Neuronal stem cell (in vitro differentiated cells): ENCODE data around the gene POLH.

ENCODE experiments used
- DNase-seq: peaks from one replicate; pipeline ENCODE4 v3.0.0-alpha.2; 2013; ENCODE audit warnings: low spot score
- H2AFZ ChIP-seq: one replicate; pipeline ENCODE4 v1.6.1; 2013; ENCODE audit warnings: mild to moderate bottlenecking, low read length, inconsistent platforms
- H2AK5ac ChIP-seq: 2 replicates; pipeline ENCODE4 v1.6.1; 2013; ENCODE audit warnings: low read depth, mild to moderate bottlenecking, inconsistent platforms, low read length, moderate library complexity, mixed read lengths
- H2BK120ac ChIP-seq: 2 replicates; pipeline ENCODE4 v1.6.1; 2013; ENCODE audit warnings: low read depth, mild to moderate bottlenecking, inconsistent platforms, low read length, moderate library complexity, mixed read lengths
- H2BK12ac ChIP-seq: one replicate; pipeline ENCODE4 v1.6.1; 2013; ENCODE audit warnings: low read length, inconsistent platforms
- H2BK15ac ChIP-seq: 2 replicates; pipeline ENCODE4 v1.6.1; 2013; ENCODE audit warnings: mild to moderate bottlenecking, low read length, inconsistent platforms, mixed read lengths
- H2BK5ac ChIP-seq: one replicate; pipeline ENCODE4 v1.6.1; 2013; ENCODE audit warnings: inconsistent platforms, mild to moderate bottlenecking, low read length, moderate library complexity
- H3K14ac ChIP-seq: one replicate; pipeline ENCODE4 v1.6.1; 2013; ENCODE audit warnings: low read length, inconsistent platforms
- H3K18ac ChIP-seq: 2 replicates; pipeline ENCODE4 v1.6.1; 2013; ENCODE audit warnings: low read length, inconsistent platforms
- H3K23ac ChIP-seq: 2 replicates; pipeline ENCODE4 v1.6.1; 2013; ENCODE audit warnings: low read depth, mild to moderate bottlenecking, mixed read lengths, low read length, inconsistent platforms; ENCODE audit not compliant: poor library complexity
- H3K27ac ChIP-seq: replicated peaks from 3 replicates; pipeline ENCODE4 v1.5.1; 2013; ENCODE audit warnings: low read length, inconsistent platforms
- H3K27me3 ChIP-seq, 3 experiments: 2 replicates each; pipeline ENCODE4 v1.6.1; 2013; ENCODE audit warnings: low read length in 3 of 3, mild to moderate bottlenecking in 2 of 3, inconsistent platforms in 1 of 3, low read depth in 1 of 3, mixed read lengths in 1 of 3, moderate library complexity in 1 of 3; ENCODE audit not compliant: control insufficient read depth in 3 of 3, insufficient read depth in 3 of 3
- H3K36me3 ChIP-seq, 2 donors: replicated peaks in 1 of 2; 2 replicates each; pipeline ENCODE4 v1.6.1; 2013; ENCODE audit warnings: low read length in 2 of 2; ENCODE audit not compliant: control insufficient read depth in 2 of 2, insufficient read depth in 2 of 2
- H3K4ac ChIP-seq: 2 replicates; pipeline ENCODE4 v1.6.1; 2013; ENCODE audit warnings: inconsistent platforms, mild to moderate bottlenecking, low read length, moderate library complexity
- H3K4me1 ChIP-seq, 2 donors: 1 replicate in 1 of 2; 2 replicates in 1 of 2; pipeline ENCODE4 v1.6.1; 2013; ENCODE audit warnings: low read length in 2 of 2, low read depth in 1 of 2; ENCODE audit not compliant: control insufficient read depth in 2 of 2, insufficient read depth in 1 of 2
- H3K4me2 ChIP-seq: one replicate; pipeline ENCODE4 v1.6.1; 2013; ENCODE audit warnings: mild to moderate bottlenecking, low read length, inconsistent platforms; ENCODE audit not compliant: insufficient read depth, poor library complexity, severe bottlenecking
- H3K4me3 ChIP-seq, 2 donors: 2 replicates each; pipeline ENCODE4 v1.5.1; 2013; ENCODE audit warnings: low read length in 2 of 2, mild to moderate bottlenecking in 2 of 2, inconsistent platforms in 1 of 2, moderate library complexity in 1 of 2
- H3K79me1 ChIP-seq: one replicate; pipeline ENCODE4 v1.6.1; 2013; ENCODE audit warnings: low read depth, mild to moderate bottlenecking, inconsistent platforms, low read length, moderate library complexity
- H3K9ac ChIP-seq: one replicate; pipeline ENCODE4 v1.6.1; 2013; ENCODE audit warnings: mild to moderate bottlenecking, low read depth, low read length, inconsistent platforms; ENCODE audit not compliant: poor library complexity
- H3K9me3 ChIP-seq, 2 donors: replicated peaks in 1 of 2; 2 replicates each; pipeline versions ENCODE3 to v1.6.1; 2013; ENCODE audit warnings: low read length in 2 of 2, mild to moderate bottlenecking in 2 of 2, inconsistent platforms in 1 of 2, low read depth in 1 of 2, mixed read lengths in 1 of 2, moderate library complexity in 1 of 2; ENCODE audit not compliant: control insufficient read depth in 2 of 2, insufficient read depth in 1 of 2
- H4K8ac ChIP-seq: one replicate; pipeline ENCODE4 v1.6.1; 2013; ENCODE audit warnings: low read depth, mild to moderate bottlenecking, inconsistent platforms, low read length, moderate library complexity
- H4K91ac ChIP-seq: one replicate; pipeline ENCODE4 v1.6.1; 2013; ENCODE audit warnings: low read length, low read depth, mild to moderate bottlenecking, inconsistent platforms; ENCODE audit not compliant: poor library complexity
- WGBS, 2 donors: extraction: QIAGEN DNeasy Blood & Tissue Kit; methylation state at CpG; one replicate each; pipeline ENCODE4 v1.1.7; 2013; ENCODE audit warnings: missing lambda C conversion rate in 2 of 2, mixed read lengths in 1 of 2; ENCODE audit not compliant: insufficient read length in 2 of 2, insufficient replicate concordance in 1 of 2; ENCODE audit errors: extremely low coverage in 2 of 2; 5-methylcytosine and 5-hydroxymethylcytosine counted together

Gene POLH

DNA sequence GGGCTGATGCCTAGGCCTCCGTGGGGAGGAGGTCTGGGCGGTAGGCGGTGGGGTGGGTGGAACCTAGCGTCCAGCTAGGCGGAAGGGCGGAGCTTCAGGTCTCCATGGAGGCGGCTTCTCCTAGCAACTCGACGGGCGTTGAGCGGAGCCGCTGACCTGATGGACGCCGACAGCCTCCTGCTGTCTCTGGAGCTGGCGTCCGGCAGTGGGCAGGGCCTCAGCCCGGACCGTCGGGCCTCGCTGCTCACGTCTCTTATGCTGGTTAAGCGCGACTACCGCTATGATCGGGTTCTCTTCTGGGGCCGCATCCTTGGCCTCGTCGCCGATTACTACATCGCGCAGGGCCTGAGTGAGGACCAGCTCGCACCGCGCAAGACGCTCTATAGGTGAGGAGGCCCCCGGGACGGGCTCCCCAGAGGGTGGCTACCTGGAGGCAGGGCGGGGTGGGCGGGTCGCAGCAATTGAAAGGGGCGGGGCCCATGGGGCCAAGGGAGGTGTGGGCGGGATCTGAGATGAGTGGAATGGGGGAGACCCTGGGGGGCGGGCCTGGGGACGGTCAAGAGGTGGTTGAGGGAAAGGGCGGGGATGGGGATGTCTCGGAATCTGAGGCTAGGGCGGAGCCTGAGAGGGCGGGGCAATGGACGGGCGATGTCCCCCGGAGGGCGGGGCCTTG is 69.1 kb downstream of the POLH start, which contains the start of gene RSPH9:
Gene RSPH9 (plus strand): TSS at position 97 of the 673 bp plus-strand sequence. CDS start 63 bp downstream, at position 160.
- DNase-seq: peak; percentile 84
- Histone ChIP-seq H4K91ac (no peak within 1 kb of the TSS), H3K4me3 (peak within 1 kb of the TSS in 1 of 2 donors; percentile 88), H3K4me2 (peak within 1 kb of the TSS; percentile 84), H3K27ac (peak within 1 kb of the TSS; percentile 88), H4K8ac (no peak within 1 kb of the TSS), H3K23ac (no peak within 1 kb of the TSS), H2AK5ac (no peak within 1 kb of the TSS), H2BK12ac (no peak within 1 kb of the TSS), H3K4ac (no peak within 1 kb of the TSS), H3K27me3 (no peaks in the 10 kb centered on the region), H2BK120ac (no peak within 1 kb of the TSS), H2BK5ac (no peak within 1 kb of the TSS), H3K36me3 (peaks cover 12 to 26% of the 10 kb centered on the region in 2 donors), H3K4me1 (peaks cover 0 to 6% of the 10 kb centered on the region in 2 donors), H3K9ac (peak within 1 kb of the TSS; percentile 80), H3K18ac (peak within 1 kb of the TSS; percentile 94), H2BK15ac (peak within 1 kb of the TSS; percentile 97), H3K9me3 (no peaks in the 10 kb centered on the region), H3K79me1 (peaks cover under 1% of the 10 kb centered on the region), H3K14ac (no peak within 1 kb of the TSS), H2AFZ (peak within 1 kb of the TSS; percentile 61)
- WGBS, 2 donors: no CpG with 5 or more reads among the region's 52 CpGs

DNA sequence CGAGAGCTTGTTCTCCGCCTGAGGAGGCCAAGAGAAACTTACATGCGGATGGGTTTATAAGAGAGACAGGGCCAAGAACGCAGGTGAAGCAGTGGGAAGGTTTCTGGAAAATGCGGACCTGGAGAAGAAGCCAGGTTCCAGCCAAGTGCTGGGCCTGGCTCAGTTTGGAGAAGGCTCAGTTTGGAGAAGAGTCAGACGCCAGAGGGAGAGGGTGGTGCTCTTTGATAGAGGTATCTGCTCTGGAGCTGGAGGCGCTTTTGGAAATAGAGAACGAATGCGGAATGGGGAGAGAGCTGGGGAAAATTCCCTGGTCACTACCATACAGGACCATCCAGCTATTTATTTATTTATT is 69.6 kb downstream of the POLH start:
- Histone ChIP-seq H3K4me1 (peaks cover 0 to 6% of the 10 kb centered on the region in 2 donors), H2AK5ac (no peak overlapping the region), H3K23ac (no peak overlapping the region), H3K18ac (peak overlapping the region; percentile 80), H3K79me1 (no peaks in the 10 kb centered on the region), H3K9me3 (no peaks in the 10 kb centered on the region), H2AFZ (no peak overlapping the region), H4K8ac (no peak overlapping the region), H3K9ac (no peak overlapping the region), H2BK5ac (no peak overlapping the region), H3K14ac (no peak overlapping the region), H2BK120ac (no peak overlapping the region), H3K36me3 (peaks cover 7 to 21% of the 10 kb centered on the region in 2 donors), H3K27ac (peak overlapping the region; percentile 88), H3K4ac (no peak overlapping the region), H2BK15ac (peak overlapping the region; percentile 97), H4K91ac (no peak overlapping the region), H3K27me3 (no peaks in the 10 kb centered on the region), H3K4me2 (peak overlapping the region; percentile 69), H2BK12ac (no peak overlapping the region), H3K4me3 (peak overlapping the region in 1 of 2 donors; percentile 77)
- no peak for DNase-seq
- WGBS, 2 donors: no CpG with 5 or more reads among the region's 9 CpGs

DNA sequence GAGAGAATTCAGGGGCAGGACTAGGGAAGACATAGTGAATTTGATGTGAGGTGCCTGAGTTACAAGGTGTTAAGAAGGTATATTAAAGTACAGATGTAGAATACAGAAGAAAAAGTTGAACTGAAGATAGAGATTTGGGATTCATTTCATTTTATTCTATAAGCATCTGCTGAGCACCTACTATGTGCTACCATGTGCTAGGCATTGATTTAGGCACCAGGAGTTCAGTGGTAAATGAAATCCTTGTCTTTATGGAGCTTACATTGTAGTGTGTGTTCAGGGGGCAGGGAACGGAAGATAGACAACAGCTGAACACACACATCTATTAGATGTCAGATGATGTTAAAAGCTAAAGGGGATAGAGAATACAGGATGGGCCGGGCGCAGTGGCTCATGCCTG is 71.6 kb downstream of the POLH start:
- Histone ChIP-seq H3K27me3 (no peaks in the 10 kb centered on the region), H4K8ac (no peak overlapping the region), H3K23ac (no peak overlapping the region), H3K4me3 (no peak overlapping the region), H2BK120ac (no peak overlapping the region), H3K79me1 (no peaks in the 10 kb centered on the region), H3K9ac (no peak overlapping the region), H2AFZ (no peak overlapping the region), H3K36me3 (peaks cover 0 to 3% of the 10 kb centered on the region in 2 donors), H3K14ac (no peak overlapping the region), H3K18ac (no peak overlapping the region), H3K4ac (no peak overlapping the region), H2AK5ac (no peak overlapping the region), H4K91ac (no peak overlapping the region), H3K27ac (no peak overlapping the region), H3K4me2 (no peak overlapping the region), H3K4me1 (peaks cover 0 to 6% of the 10 kb centered on the region in 2 donors), H2BK12ac (no peak overlapping the region), H3K9me3 (no peaks in the 10 kb centered on the region), H2BK15ac (no peak overlapping the region), H2BK5ac (no peak overlapping the region)
- no CpG with 5 or more reads among the region's 3 CpGs for WGBS, 2 donors
- no peak for DNase-seq

DNA sequence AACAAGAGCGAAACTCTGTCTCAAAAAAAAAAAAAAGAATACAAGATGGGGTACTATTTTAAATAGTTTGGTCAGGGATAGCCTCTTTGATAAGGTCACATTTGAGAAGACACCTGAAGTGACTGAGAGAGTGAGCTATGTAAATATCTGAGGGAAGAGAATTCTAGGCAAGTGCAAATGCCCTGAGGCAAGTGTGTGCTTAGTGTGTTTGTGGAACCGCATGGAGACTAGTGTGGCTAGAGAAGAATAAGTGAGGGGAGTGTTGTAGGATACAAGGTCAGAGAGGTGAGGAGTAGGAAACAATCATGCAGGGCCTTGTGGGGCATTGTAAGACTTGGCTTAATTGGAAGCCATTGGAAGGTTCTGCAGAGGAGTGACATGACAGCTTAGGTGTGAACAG is 72.3 kb downstream of the POLH start:
- Histone ChIP-seq H3K4me1 (peaks cover 0 to 6% of the 10 kb centered on the region in 2 donors), H3K4ac (no peak overlapping the region), H4K8ac (no peak overlapping the region), H2BK120ac (no peak overlapping the region), H3K4me3 (no peak overlapping the region), H3K14ac (no peak overlapping the region), H2AFZ (no peak overlapping the region), H4K91ac (no peak overlapping the region), H3K23ac (no peak overlapping the region), H2AK5ac (no peak overlapping the region), H3K4me2 (no peak overlapping the region), H3K27me3 (no peaks in the 10 kb centered on the region), H3K18ac (no peak overlapping the region), H3K79me1 (no peaks in the 10 kb centered on the region), H2BK12ac (no peak overlapping the region), H3K27ac (no peak overlapping the region), H3K36me3 (peaks cover 0 to under 1% of the 10 kb centered on the region in 2 donors), H2BK5ac (no peak overlapping the region), H3K9ac (no peak overlapping the region), H3K9me3 (no peaks in the 10 kb centered on the region), H2BK15ac (no peak overlapping the region)
- DNase-seq: no peak
- WGBS, 2 donors: no CpG with 5 or more reads among the region's 2 CpGs
